Transverse colon (tissue), 3 donors: ENCODE data around the gene KCNRG.

Experiments used
- EP300 ChIP-seq: sonication (generic); formaldehyde crosslinking; IDR thresholded peaks from one replicate; pipeline ENCODE4 v1.6.1; 2017; ENCODE audit warnings: antibody characterized with exemption, low read depth
- POLR2A ChIP-seq: fragments of 450-650 bp; IDR thresholded peaks from one replicate; pipeline ENCODE4 v1.6.1; 2016; ENCODE audit warnings: antibody characterized with exemption, mild to moderate bottlenecking, moderate library complexity
- TF ChIP-seq, protein P1 (sequence below), 5 experiments: fragments of 200-600 bp in 3 of 5; fragments of 450-650 bp in 2 of 5; sonication (generic) in 3 of 5; IDR thresholded peaks; 1 replicate in 2 of 5; 2 replicates in 3 of 5; pipeline ENCODE4 v1.5.1; 2016 to 2017; ENCODE audit warnings: antibody characterized with exemption in 5 of 5, inconsistent platforms in 3 of 5, mild to moderate bottlenecking in 2 of 5, moderate library complexity in 1 of 5

- TF ChIP-seq, protein P1, sequence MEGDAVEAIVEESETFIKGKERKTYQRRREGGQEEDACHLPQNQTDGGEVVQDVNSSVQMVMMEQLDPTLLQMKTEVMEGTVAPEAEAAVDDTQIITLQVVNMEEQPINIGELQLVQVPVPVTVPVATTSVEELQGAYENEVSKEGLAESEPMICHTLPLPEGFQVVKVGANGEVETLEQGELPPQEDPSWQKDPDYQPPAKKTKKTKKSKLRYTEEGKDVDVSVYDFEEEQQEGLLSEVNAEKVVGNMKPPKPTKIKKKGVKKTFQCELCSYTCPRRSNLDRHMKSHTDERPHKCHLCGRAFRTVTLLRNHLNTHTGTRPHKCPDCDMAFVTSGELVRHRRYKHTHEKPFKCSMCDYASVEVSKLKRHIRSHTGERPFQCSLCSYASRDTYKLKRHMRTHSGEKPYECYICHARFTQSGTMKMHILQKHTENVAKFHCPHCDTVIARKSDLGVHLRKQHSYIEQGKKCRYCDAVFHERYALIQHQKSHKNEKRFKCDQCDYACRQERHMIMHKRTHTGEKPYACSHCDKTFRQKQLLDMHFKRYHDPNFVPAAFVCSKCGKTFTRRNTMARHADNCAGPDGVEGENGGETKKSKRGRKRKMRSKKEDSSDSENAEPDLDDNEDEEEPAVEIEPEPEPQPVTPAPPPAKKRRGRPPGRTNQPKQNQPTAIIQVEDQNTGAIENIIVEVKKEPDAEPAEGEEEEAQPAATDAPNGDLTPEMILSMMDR (IDR thresholded peaks at IDR 0.05), result no peak
- TF ChIP-seq POLR2A (no peak), EP300 (no peak)
Measured at GRCh38 chr13:50069261-50069660, 54.0 kb downstream of the KCNRG start.
